NCI-H2196 treated with DMSO at 0.1 percent for 48 hours (cell line): ENCODE results near the gene KIF9.
"Not testable (repeated sequence)": the region's sequence is repeated elsewhere in the genome, so short reads cannot be mapped to it uniquely, and the experiment has no call there.

Experiments
- DNase-seq: peaks from one replicate; lab custom pipeline; 2025; ENCODE audit not compliant: unreplicated experiment; lab: John Stamatoyannopoulos, UW

The KIF9 gene, protein sequence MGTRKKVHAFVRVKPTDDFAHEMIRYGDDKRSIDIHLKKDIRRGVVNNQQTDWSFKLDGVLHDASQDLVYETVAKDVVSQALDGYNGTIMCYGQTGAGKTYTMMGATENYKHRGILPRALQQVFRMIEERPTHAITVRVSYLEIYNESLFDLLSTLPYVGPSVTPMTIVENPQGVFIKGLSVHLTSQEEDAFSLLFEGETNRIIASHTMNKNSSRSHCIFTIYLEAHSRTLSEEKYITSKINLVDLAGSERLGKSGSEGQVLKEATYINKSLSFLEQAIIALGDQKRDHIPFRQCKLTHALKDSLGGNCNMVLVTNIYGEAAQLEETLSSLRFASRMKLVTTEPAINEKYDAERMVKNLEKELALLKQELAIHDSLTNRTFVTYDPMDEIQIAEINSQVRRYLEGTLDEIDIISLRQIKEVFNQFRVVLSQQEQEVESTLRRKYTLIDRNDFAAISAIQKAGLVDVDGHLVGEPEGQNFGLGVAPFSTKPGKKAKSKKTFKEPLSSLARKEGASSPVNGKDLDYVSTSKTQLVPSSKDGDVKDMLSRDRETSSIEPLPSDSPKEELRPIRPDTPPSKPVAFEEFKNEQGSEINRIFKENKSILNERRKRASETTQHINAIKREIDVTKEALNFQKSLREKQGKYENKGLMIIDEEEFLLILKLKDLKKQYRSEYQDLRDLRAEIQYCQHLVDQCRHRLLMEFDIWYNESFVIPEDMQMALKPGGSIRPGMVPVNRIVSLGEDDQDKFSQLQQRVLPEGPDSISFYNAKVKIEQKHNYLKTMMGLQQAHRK

GRCh38 chr3:47282424-47283192 is at the start of gene KIF9, which contains the start of gene KLHL18:
Gene KIF9 (minus strand): TSS chr3:47282799. CDS start chr3:47277374, 5,425 bp downstream.
Gene KLHL18 (plus strand): TSS chr3:47282944. CDS start chr3:47282966, 22 bp downstream.
- DNase-seq: peak; percentile 72

GRCh38 chr3:47324278-47324865 is 41.8 kb upstream of the KIF9 start:
- DNase-seq: no peak

- DNase-seq: no peak
These were observed 41.1 kb upstream of the KIF9 start for GRCh38 chr3:47323431-47324277.

GRCh38 chr3:47319956-47320355 is 37.4 kb upstream of the KIF9 start:
- no peak for DNase-seq

- no peak for DNase-seq
These were observed 36.3 kb upstream of the KIF9 start for GRCh38 chr3:47318916-47319315.

DNA sequence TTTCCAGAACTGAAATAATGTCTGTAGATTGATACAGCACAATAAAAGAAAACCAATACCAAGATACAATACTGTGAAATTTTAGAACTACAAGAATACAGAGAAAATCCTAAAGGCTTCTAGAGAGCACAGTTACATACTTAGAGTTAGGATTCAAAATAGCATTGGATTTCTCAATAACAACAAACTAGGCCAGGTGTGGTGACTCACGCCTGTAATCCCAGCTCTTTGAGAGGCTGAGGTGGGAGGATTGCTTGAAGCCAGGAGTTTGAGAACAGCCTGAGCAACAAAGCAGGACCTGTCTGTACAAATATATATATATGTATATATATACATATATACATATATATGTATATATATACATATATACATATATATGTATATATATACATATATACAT is 33.6 kb upstream of the KIF9 start:
- not testable (repeated sequence) for DNase-seq

- no peak for DNase-seq
These were observed 32.6 kb upstream of the KIF9 start for GRCh38 chr3:47315069-47315647.

- DNase-seq: no peak
These were observed 31.6 kb upstream of the KIF9 start for GRCh38 chr3:47314056-47314764.

GRCh38 chr3:47313341-47314055 is 30.9 kb upstream of the KIF9 start:
- no peak for DNase-seq

DNA sequence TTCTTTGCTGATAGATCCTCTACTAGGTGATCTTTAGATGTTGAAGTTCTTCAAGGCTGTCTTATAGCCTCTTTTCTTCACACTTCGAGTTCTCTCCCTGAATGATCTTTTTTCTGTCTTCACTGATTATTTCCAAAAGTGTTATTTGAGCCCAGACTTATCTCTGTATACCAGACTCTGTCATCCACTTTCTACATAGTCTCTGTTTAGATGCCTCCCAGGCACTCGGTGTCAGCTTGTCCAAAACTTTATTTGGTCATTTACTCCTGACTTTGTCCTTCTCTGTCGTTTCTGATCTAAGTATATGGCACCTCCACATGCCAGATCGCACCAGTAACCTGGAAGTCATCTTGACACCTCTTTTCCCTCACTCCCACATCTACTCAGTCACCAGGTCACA is 27.8 kb upstream of the KIF9 start:
- no peak for DNase-seq

DNA sequence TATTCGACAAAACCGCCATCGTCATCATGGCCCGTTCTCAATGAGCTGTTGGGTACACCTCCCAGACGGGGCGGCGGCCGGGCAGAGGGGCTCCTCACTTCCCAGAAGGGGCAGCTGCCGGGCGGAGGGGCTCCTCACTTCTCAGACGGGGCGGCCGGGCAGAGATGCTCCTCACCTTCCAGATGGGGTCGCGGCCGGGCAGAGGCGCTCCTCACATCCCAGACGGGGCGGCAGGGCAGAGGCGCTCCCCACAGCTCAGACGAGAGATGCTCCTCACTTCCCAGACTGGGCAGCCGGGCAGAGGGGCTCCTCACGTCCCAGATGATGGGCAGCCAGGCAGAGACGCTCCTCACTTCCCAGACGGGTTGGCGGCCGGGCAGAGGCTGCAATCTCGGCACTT is 26.6 kb upstream of the KIF9 start:
- not testable (repeated sequence) for DNase-seq

DNA sequence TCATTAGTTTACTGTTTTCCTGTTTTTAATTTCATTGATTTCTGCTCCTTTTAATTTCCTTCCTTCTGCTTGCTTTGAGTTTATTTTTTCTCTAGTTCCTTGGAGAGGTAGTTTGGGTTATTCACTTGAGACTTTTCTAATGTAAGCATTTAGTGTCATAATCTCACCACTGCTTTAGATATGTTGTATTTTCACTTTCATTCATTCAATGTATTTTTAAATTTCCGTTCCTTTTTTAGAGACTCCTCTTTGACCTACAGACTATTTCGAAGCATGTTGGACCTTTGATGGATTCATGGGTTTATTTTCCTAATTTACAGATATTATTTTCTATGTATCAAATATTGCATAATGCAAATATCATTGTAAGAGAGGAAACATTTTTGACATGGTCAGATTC is 23.4 kb upstream of the KIF9 start:
- no peak for DNase-seq

- DNase-seq: no peak
These were observed 18.9 kb upstream of the KIF9 start for GRCh38 chr3:47301456-47301855.

DNA sequence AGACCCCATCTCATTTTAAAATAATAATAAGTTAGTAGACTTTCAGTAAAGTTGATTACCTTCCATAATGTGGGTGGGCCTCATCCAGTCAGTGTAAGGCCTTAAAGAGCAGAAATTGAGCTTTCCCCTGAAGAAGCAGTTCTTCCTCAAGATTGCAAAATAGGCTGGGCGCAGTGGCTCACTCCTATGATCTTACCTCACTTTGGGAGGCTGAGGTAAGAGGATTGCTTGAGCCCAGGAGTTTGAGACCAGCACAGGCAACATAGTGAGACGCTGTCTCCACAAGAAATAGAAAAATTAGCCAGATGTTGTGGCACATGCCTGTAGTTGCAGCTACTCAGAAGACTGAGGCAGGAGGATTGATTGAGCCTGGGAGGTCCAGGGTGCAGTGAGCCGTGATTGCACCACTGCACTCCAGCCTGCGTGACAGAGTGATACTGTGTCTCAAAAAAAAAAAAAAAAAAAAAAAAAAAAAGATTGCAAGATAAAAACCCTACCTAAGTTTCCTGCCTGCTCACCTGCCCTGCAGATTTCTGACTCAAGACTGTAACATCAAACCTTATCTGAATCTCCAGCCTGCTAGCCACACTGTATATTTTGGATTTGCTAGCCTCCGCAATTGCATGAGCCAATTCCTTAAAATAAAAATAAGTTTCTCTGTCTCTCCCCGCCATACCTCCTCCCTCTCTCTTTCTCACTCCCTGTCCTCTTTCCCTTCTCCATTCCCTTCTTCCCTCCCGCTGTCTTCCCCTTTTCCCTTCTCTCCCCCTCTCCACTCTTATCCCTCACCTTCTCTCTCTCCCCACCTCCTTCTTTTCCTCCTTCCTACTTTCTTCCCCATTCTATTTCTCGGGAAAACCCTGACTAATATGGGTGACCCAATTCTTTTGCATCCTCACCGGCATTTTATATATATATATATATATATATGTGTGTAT is 17.1 kb upstream of the KIF9 start:
- DNase-seq: no peak

- DNase-seq: no peak
These were observed 15.8 kb upstream of the KIF9 start for GRCh38 chr3:47298439-47298838.

- DNase-seq: no peak
These were observed 14.1 kb upstream of the KIF9 start for GRCh38 chr3:47296562-47297302.

DNA sequence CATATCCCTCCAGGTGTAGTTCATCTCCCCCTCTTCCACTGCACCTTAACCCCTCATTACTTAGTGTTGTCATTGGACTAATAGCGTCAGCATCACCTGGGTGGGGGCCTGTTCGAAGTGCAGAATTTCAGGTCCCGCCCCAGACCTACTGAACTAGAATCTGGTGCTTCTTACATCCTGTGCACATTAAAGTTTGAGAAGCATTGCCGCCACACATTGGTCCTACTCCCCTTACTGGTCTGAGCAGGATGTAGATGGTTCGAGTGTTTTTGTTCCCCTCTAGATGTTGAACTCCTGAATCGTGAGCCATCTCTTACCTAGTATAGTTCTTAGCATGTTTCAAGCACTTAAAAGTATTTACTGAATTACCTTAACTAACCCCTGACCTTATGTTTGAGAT is 13.4 kb upstream of the KIF9 start:
- no peak for DNase-seq
